Activated CD8-positive, alpha-beta T cell treated with anti-CD3 and anti-CD28 coated beads for 36 hours (primary cell): ENCODE data around the gene ZNF654. TPM values are rescaled to one million over a fixed set of nuclear protein-coding genes. Genes with fewer than 3 reads are reported as not detected.
"Not testable (repeated sequence)": the region's sequence is repeated elsewhere in the genome, so short reads cannot be mapped to it uniquely, and the experiment has no call there.

Experiments used
- ATAC-seq: fragments of 200-7000 bp; cut with Tn5 transposase; one replicate; pipeline ENCODE4 v1.10.0; 2021; ENCODE audit warnings: mild to moderate bottlenecking, moderate library complexity
- CTCF ChIA-PET: fragments of 350-600 bp; sonication (Branson Sonifier 250); formaldehyde crosslinking; loops from one replicate; lab custom pipeline; 2021; ENCODE audit warnings: antibody characterized with exemption; lab: Charles Lee
- POLR2A ChIA-PET: fragments of 350-600 bp; sonication (Branson Sonifier 250); formaldehyde crosslinking; loops from one replicate; lab custom pipeline; 2021; ENCODE audit warnings: antibody characterized with exemption; lab: Charles Lee
- DNase-seq: peaks from one replicate; pipeline ENCODE4 v3.0.0-alpha.2; 2020
- H3K27ac Mint-ChIP-seq: one replicate; pipeline ENCODE4 v1.8.0; 2021; ENCODE audit warnings: mild to moderate bottlenecking, mixed read lengths
- H3K27me3 Mint-ChIP-seq: one replicate; pipeline ENCODE4 v1.8.0; 2021; ENCODE audit warnings: mixed read lengths
- H3K36me3 Mint-ChIP-seq: one replicate; pipeline ENCODE4 v1.8.0; 2021; ENCODE audit warnings: low read depth, mixed read lengths
- H3K4me1 Mint-ChIP-seq: one replicate; pipeline ENCODE4 v1.8.0; 2021; ENCODE audit warnings: low read depth, mixed read lengths
- H3K4me3 Mint-ChIP-seq: one replicate; pipeline ENCODE4 v1.8.0; 2021; ENCODE audit warnings: mild to moderate bottlenecking, moderate library complexity, mixed read lengths
- H3K9me3 Mint-ChIP-seq: one replicate; pipeline ENCODE4 v1.8.0; 2021; ENCODE audit warnings: mixed read lengths
- CTCF ChIP-seq: fragments of 200-600 bp; IDR thresholded peaks from one replicate; pipeline ENCODE4 v1.8.0; 2022; ENCODE audit warnings: antibody characterized with exemption, mild to moderate bottlenecking
- intact Hi-C: fragments of 100-400 bp; cut with micrococcal nuclease; formaldehyde crosslinking; loops from one replicate; pipeline ENCODE4 v1.10.0; 2022
- total RNA-seq, 2 experiments: library from RNA; stranded (reverse); gene quantifications; one replicate each; pipeline ENCODE4 v1.2.3, GENCODE V29; 2021

ZNF654 gene
- 10 to 100 TPM; 20.2 to 21.0 TPM for total RNA-seq

- intact Hi-C loops, result loop anchor here (5.0 kb wide), 1 partner anchor 94 kb away; no protein-coding TSS in a partner anchor
- Mint-ChIP-seq H3K27me3 (no peaks in the 10 kb centered on the region), H3K4me1 (peaks cover 50% of the 10 kb centered on the region), H3K27ac (peak within 1 kb of the TSS; percentile 97), H3K4me3 (peak within 1 kb of the TSS; percentile 98), H3K36me3 (peaks cover 28% of the 10 kb centered on the region), H3K9me3 (no peaks in the 10 kb centered on the region)
- CTCF ChIA-PET, result interaction anchor here (0.8 to 1.7 kb wide), 5 partner anchors 30 to 708 kb away, joined by 3 to 12 read pairs (median 3); no protein-coding TSS in a partner anchor
- no peak for TF ChIP-seq CTCF
- peak; percentile 95 for ATAC-seq
- POLR2A ChIA-PET, result interaction anchor here (0.8 to 2.3 kb wide), 10 partner anchors 15 to 831 kb away, joined by 3 to 10 read pairs (median 4); partner anchors contain the start of gene CHMP2B
- DNase-seq, result peak; percentile 99
Observed at GRCh38 chr3:88058581-88059379, at the start of gene ZNF654, which contains the start of gene CGGBP1. TSS of gene ZNF654 (plus strand) at chr3:88059255. CDS start at chr3:88059320, 65 bp downstream. TSS of gene CGGBP1 (minus strand) at chr3:88059005. CDS start at chr3:88055976, 3,029 bp downstream.

GRCh38 chr3:88010810-88011209 is 48.2 kb upstream of the ZNF654 start:
- CTCF ChIA-PET, result interaction anchor here (0.7 to 1.6 kb wide), 2 partner anchors 10 to 102 kb away, joined by 3 to 4 read pairs; no protein-coding TSS in a partner anchor
- Mint-ChIP-seq H3K4me3 (no peak overlapping the region), H3K36me3 (no peaks in the 10 kb centered on the region), H3K9me3 (no peaks in the 10 kb centered on the region), H3K27ac (no peak overlapping the region), H3K4me1 (no peaks in the 10 kb centered on the region), H3K27me3 (no peaks in the 10 kb centered on the region)
- POLR2A ChIA-PET, result no interaction called here
- TF ChIP-seq CTCF, result no peak
- intact Hi-C loops, result no loop called here
- ATAC-seq, result no peak
- DNase-seq, result no peak

GRCh38 chr3:88013592-88013991 is 45.5 kb upstream of the ZNF654 start:
- TF ChIP-seq CTCF, result no peak
- DNase-seq, result no peak
- peaks cover 5% of the 10 kb centered on the region for H3K4me1 Mint-ChIP-seq
- no peak overlapping the region for H3K27ac Mint-ChIP-seq
- CTCF ChIA-PET, result interaction anchor here (0.7 to 0.9 kb wide), 2 partner anchors 11 to 48 kb away, joined by 3 read pairs; no protein-coding TSS in a partner anchor
- no peaks in the 10 kb centered on the region for H3K27me3 Mint-ChIP-seq
- H3K4me3 Mint-ChIP-seq, result no peak overlapping the region
- POLR2A ChIA-PET, result no interaction called here
- H3K9me3 Mint-ChIP-seq, result no peaks in the 10 kb centered on the region
- no peaks in the 10 kb centered on the region for H3K36me3 Mint-ChIP-seq
- intact Hi-C loops, result no loop called here
- no peak for ATAC-seq

GRCh38 chr3:88015656-88016055 is 43.4 kb upstream of the ZNF654 start:
- CTCF ChIA-PET, result interaction anchor here (1.7 kb wide), 1 partner anchor 18 kb away, joined by 3 read pairs; no protein-coding TSS in a partner anchor
- H3K9me3 Mint-ChIP-seq, H3K4me1 Mint-ChIP-seq, POLR2A ChIA-PET, DNase-seq, H3K4me3 Mint-ChIP-seq, H3K36me3 Mint-ChIP-seq, H3K27me3 Mint-ChIP-seq, H3K27ac Mint-ChIP-seq, ATAC-seq, intact Hi-C loops: not testable (repeated sequence)

GRCh38 chr3:88019024-88019423 is 40.0 kb upstream of the ZNF654 start:
- TF ChIP-seq CTCF, result no peak
- no peaks in the 10 kb centered on the region for H3K27me3 Mint-ChIP-seq
- H3K36me3 Mint-ChIP-seq, result no peaks in the 10 kb centered on the region
- no peak overlapping the region for H3K4me3 Mint-ChIP-seq
- no peaks in the 10 kb centered on the region for H3K9me3 Mint-ChIP-seq
- intact Hi-C loops, result no loop called here
- no peak for DNase-seq
- ChIA-PET POLR2A (no interaction called here), CTCF (interaction anchor here (0.5 to 2.4 kb wide), 3 partner anchors 16 to 158 kb away, joined by 3 to 6 read pairs (median 3); no protein-coding TSS in a partner anchor)
- no peak overlapping the region for H3K27ac Mint-ChIP-seq
- peaks cover 12% of the 10 kb centered on the region for H3K4me1 Mint-ChIP-seq
- peak; percentile 64 for ATAC-seq
